Measurements from ENCODE around the gene VGLL1.

- TF ChIP-seq CTCF (optimal IDR thresholded peaks at IDR 0.05 in 1 of 3, IDR thresholded peaks at IDR 0.05 in 1 of 3, conservative IDR thresholded peaks at IDR 0.05 in 1 of 3; ENCODE audit: extremely low read depth in 1 of 3, insufficient read depth in 2 of 3, low read length in 3 of 3) (no peak), EZH2 (IDR thresholded peaks at IDR 0.05; ENCODE audit: low read length) (no peak)
These were observed 8.2 kb upstream of the VGLL1 start for GRCh38 chrX:136523770-136524169.
